ENCODE measurements around the gene TP53AIP1. TPM values are rescaled to one million over a fixed set of nuclear protein-coding genes. Genes with fewer than 3 reads are reported as not detected.

Gene TP53AIP1
- total RNA-seq, 1 donor from 2014 or later: not detected

DNA sequence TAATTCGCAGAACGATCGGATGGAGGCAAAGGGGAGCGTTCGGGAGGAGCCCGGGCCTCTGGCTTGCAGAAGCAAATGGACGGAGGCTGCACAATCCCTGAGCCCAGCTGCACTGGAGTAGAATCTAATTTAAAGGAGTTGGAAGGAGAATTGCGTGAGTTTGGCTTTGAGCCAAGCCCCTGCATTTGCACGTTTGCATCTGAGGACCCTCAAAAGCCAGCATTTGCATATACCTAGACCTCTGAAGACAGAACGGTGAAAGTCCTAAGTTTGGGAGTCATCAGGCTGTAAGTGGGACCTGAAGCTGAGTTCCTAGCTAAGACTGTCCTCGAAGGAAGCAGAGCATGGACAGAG, 15.6 kb downstream of the TP53AIP1 start:
- no peaks in the 10 kb centered on the region for H3K36me3 ChIP-seq
- peaks cover 35% of the 10 kb centered on the region for H3K27me3 ChIP-seq (ENCODE audit: low read depth)
- H3K4me3 ChIP-seq: no peak overlapping the region
- TF ChIP-seq, protein P1, sequence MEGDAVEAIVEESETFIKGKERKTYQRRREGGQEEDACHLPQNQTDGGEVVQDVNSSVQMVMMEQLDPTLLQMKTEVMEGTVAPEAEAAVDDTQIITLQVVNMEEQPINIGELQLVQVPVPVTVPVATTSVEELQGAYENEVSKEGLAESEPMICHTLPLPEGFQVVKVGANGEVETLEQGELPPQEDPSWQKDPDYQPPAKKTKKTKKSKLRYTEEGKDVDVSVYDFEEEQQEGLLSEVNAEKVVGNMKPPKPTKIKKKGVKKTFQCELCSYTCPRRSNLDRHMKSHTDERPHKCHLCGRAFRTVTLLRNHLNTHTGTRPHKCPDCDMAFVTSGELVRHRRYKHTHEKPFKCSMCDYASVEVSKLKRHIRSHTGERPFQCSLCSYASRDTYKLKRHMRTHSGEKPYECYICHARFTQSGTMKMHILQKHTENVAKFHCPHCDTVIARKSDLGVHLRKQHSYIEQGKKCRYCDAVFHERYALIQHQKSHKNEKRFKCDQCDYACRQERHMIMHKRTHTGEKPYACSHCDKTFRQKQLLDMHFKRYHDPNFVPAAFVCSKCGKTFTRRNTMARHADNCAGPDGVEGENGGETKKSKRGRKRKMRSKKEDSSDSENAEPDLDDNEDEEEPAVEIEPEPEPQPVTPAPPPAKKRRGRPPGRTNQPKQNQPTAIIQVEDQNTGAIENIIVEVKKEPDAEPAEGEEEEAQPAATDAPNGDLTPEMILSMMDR (IDR thresholded peaks at IDR 0.05; ENCODE audit: borderline replicate concordance): no peak
- no peak for DNase-seq
- H3K9me3 ChIP-seq (replicated peaks): no peaks in the 10 kb centered on the region
- no peaks in the 10 kb centered on the region for H3K4me1 ChIP-seq
- intact Hi-C loops (cut with micrococcal nuclease): no loop called here
- no peak overlapping the region for H3K27ac ChIP-seq (replicated peaks)

DNA sequence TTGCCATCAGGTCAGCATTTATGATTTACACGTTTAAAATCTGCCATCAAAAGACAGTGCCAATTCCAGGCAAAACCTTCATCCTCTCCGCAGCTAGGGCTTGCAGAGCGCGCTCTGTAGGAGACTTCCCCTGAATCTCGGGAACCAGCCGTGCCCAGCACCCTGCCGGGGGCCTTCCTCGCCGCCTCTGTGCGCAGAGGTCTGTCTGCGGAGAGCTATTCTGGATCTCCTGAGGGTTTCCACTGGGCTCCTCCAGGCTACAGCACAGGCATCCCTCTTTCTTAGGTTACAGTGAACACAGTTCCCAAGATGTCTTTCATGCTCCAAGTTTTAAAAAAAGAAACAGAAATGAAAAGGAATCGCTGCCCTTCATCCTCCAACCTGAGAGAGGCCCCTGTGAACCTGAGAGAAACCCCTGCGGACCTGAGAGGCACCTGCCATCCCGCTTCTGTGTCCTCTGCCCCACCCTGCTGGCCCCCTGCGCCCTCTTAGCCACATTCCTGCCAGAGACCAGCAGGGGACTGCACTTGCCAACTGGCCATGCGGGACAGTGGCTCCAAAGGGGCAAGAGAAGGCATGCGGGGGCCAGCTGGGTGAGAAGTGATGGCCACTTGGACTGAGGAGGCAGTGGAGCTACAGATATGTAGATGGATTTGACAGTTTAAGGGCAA, 16.1 kb downstream of the TP53AIP1 start:
- TF ChIP-seq, protein P1 (IDR thresholded peaks at IDR 0.05; ENCODE audit: borderline replicate concordance): no peak
- no peaks in the 10 kb centered on the region for H3K4me1 ChIP-seq
- no peaks in the 10 kb centered on the region for H3K9me3 ChIP-seq (replicated peaks)

DNA sequence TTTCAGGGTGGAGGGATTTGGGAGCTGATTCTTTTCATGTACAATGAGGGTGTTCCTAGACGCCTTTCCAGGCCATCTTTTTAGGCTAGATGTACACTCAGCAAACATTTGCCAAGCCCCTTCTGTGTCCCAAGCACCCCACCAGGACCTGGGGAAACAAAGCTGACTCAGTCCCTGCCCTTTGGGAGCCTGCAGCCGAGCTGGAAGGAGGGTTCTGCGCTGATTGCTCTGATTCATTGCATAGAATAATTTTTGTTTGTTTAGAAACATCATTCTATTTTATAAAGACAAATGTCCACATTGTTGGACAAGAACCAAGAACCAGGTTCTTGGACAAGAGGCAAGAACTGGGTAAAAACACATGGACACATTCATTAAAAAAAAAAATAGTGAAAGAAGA, 16.7 kb downstream of the TP53AIP1 start:
- intact Hi-C loops (cut with micrococcal nuclease): no loop called here
- no peak overlapping the region for H3K27ac ChIP-seq (replicated peaks)
- H3K27me3 ChIP-seq (ENCODE audit: low read depth): peaks cover 30% of the 10 kb centered on the region
- no peak overlapping the region for H3K4me3 ChIP-seq
- DNase-seq: no peak
- H3K36me3 ChIP-seq: no peaks in the 10 kb centered on the region
- TF ChIP-seq, protein P1 (IDR thresholded peaks at IDR 0.05; ENCODE audit: borderline replicate concordance): no peak
- H3K9me3 ChIP-seq (replicated peaks): no peaks in the 10 kb centered on the region
- H3K4me1 ChIP-seq: no peaks in the 10 kb centered on the region

More for the DNA sequence above, 16.1 kb downstream of the TP53AIP1 start:
- DNase-seq: no peak
- Histone ChIP-seq H3K27ac (replicated peaks) (no peak overlapping the region), H3K36me3 (no peaks in the 10 kb centered on the region), H3K4me3 (no peak overlapping the region), H3K27me3 (ENCODE audit: low read depth) (peaks cover 34% of the 10 kb centered on the region)
- intact Hi-C loops (cut with micrococcal nuclease): no loop called here

DNA sequence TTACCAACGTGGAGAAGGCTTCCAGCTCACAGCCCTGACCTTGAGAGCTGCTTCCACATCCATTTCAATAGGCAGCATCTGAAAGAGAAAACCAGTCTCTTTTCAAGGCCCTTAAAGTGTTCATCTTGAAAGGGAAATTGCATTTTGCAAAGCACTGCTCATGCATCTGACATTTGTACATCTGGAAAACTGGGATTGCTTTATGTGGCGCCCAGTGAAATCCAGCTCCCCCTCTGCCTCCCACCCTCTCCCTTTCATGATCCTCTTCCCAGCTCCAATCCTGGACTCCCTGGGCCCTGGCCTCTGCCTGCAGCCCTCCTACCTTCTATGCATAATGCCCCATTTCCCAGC, 17.4 kb downstream of the TP53AIP1 start:
- peaks cover 26% of the 10 kb centered on the region for H3K27me3 ChIP-seq (ENCODE audit: low read depth)
- no peak for DNase-seq
- TF ChIP-seq, protein P1 (IDR thresholded peaks at IDR 0.05; ENCODE audit: borderline replicate concordance): no peak
- H3K27ac ChIP-seq (replicated peaks): no peak overlapping the region
- intact Hi-C loops (cut with micrococcal nuclease): no loop called here
- no peak overlapping the region for H3K4me3 ChIP-seq
- H3K36me3 ChIP-seq: no peaks in the 10 kb centered on the region
- H3K4me1 ChIP-seq: no peaks in the 10 kb centered on the region
- no peaks in the 10 kb centered on the region for H3K9me3 ChIP-seq (replicated peaks)

DNA sequence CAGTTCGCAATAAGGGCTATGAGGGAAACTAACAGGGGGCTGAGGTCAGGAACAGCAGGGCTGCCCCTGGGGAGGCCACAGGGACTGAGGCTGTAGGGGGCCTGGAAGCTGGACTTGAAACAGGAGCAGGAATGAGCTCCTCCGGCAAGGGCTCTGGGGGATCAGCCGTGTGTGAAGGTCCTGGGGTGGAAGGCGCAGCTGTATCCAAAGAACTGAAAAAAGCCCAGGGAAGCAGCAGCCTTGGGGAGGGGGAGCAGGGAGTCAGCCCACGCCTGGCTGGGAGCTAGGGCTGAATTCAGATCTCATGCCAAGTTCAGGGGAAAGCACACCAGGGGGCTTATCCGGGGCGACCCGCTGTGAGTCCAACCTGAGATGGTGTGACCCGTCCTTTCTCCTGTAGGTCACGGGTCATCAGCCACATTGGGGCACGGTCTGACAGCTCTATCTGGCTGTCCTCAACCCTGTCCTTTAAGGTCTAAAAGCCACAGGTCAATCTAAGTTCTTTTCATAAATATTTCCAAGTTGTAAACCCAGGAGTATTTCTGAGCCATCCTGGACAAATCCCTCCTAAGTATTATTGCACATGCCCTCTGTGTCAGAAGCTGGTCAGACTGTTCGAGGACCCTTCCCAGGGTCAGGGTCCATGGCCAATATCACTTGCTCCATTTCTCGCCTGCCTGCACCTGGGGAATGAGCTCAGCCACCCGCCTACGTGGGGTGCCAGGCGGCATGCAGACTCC, 18.0 kb downstream of the TP53AIP1 start:
- Histone ChIP-seq H3K4me3 (no peak overlapping the region), H3K36me3 (no peaks in the 10 kb centered on the region), H3K27me3 (ENCODE audit: low read depth) (peaks cover 21% of the 10 kb centered on the region), H3K9me3 (replicated peaks) (no peaks in the 10 kb centered on the region), H3K27ac (replicated peaks) (no peak overlapping the region), H3K4me1 (no peaks in the 10 kb centered on the region)
- TF ChIP-seq, protein P1 (IDR thresholded peaks at IDR 0.05; ENCODE audit: borderline replicate concordance): no peak
- DNase-seq: no peak
- intact Hi-C loops (cut with micrococcal nuclease): no loop called here

Measured in left ventricle myocardium inferior (tissue), 1 donor.